Measurements from ENCODE around the gene C11orf87.

The C11orf87 gene

GRCh38 chr11:109421981-109422869 lies at the start of gene C11orf87:
TSS of gene C11orf87 (plus strand) at chr11:109422190. CDS start at chr11:109423634, 1,444 bp downstream.
- DNase-seq (ENCODE audit: low read depth) = no peak

GRCh38 chr11:109374032-109374431 lies 48.0 kb upstream of the C11orf87 start:
- no peak for DNase-seq (ENCODE audit: low read depth)

GRCh38 chr11:109374441-109374840 lies 47.5 kb upstream of the C11orf87 start:
- DNase-seq (ENCODE audit: low read depth) = no peak

GRCh38 chr11:109377039-109377742 lies 44.8 kb upstream of the C11orf87 start:
- no peak for DNase-seq (ENCODE audit: low read depth)

GRCh38 chr11:109378034-109378433 lies 44.0 kb upstream of the C11orf87 start:
- no peak for DNase-seq (ENCODE audit: low read depth)

GRCh38 chr11:109383306-109383705 lies 38.7 kb upstream of the C11orf87 start:
- DNase-seq (ENCODE audit: low read depth) = no peak

GRCh38 chr11:109384873-109385272 lies 37.1 kb upstream of the C11orf87 start:
- no peak for DNase-seq (ENCODE audit: low read depth)

GRCh38 chr11:109388982-109389381 lies 33.0 kb upstream of the C11orf87 start:
- no peak for DNase-seq (ENCODE audit: low read depth)

GRCh38 chr11:109390752-109391151 lies 31.2 kb upstream of the C11orf87 start:
- DNase-seq (ENCODE audit: low read depth) = no peak

- DNase-seq (ENCODE audit: low read depth) = no peak
Observed at GRCh38 chr11:109401545-109401944, 20.4 kb upstream of the C11orf87 start.

GRCh38 chr11:109405671-109406070 lies 16.3 kb upstream of the C11orf87 start:
- DNase-seq (ENCODE audit: low read depth) = peak; percentile 42

- DNase-seq (ENCODE audit: low read depth) = no peak
Observed at GRCh38 chr11:109416601-109417000, 5.4 kb upstream of the C11orf87 start.

GRCh38 chr11:109422870-109423465 lies 978 bp downstream of the C11orf87 start:
- DNase-seq (ENCODE audit: low read depth) = no peak

GRCh38 chr11:109423466-109424190 lies 1.6 kb downstream of the C11orf87 start:
- DNase-seq (ENCODE audit: low read depth) = no peak

GRCh38 chr11:109424901-109425300 lies 2.9 kb downstream of the C11orf87 start:
- no peak for DNase-seq (ENCODE audit: low read depth)

- DNase-seq (ENCODE audit: low read depth) = no peak
Observed at GRCh38 chr11:109425554-109425953, 3.6 kb downstream of the C11orf87 start.

GRCh38 chr11:109426442-109427240 lies 4.7 kb downstream of the C11orf87 start:
- no peak for DNase-seq (ENCODE audit: low read depth)

- DNase-seq (ENCODE audit: low read depth) = no peak
Observed at GRCh38 chr11:109432105-109432504, 10.1 kb downstream of the C11orf87 start.

GRCh38 chr11:109433753-109434256 lies 11.8 kb downstream of the C11orf87 start:
- no peak for DNase-seq (ENCODE audit: low read depth)

- no peak for DNase-seq (ENCODE audit: low read depth)
Observed at GRCh38 chr11:109435121-109435742, 13.2 kb downstream of the C11orf87 start.

GRCh38 chr11:109439684-109440083 lies 17.7 kb downstream of the C11orf87 start:
- no peak for DNase-seq (ENCODE audit: low read depth)
